ENCODE measurements around the gene GYG1.

Gene GYG1

GRCh38 chr3:149016242-149016641, 24.9 kb downstream of the GYG1 start:
- no peak for DNase-seq (ENCODE audit: low read depth)
- no peak overlapping the region for H3K4me3 ChIP-seq (ENCODE audit: low read depth, low read length)
- TF ChIP-seq CTCF (IDR thresholded peaks at IDR 0.05; ENCODE audit: control insufficient read depth, extremely low read depth, insufficient read depth), result no peak

GRCh38 chr3:149016669-149017541, 25.6 kb downstream of the GYG1 start:
- no peak for TF ChIP-seq CTCF (IDR thresholded peaks at IDR 0.05; ENCODE audit: control insufficient read depth, extremely low read depth, insufficient read depth)
- no peak for DNase-seq (ENCODE audit: low read depth)
- no peak overlapping the region for H3K4me3 ChIP-seq (ENCODE audit: low read depth, low read length)

- H3K4me3 ChIP-seq (ENCODE audit: low read depth, low read length), result no peak overlapping the region
- no peak for DNase-seq (ENCODE audit: low read depth)
- TF ChIP-seq CTCF (IDR thresholded peaks at IDR 0.05; ENCODE audit: control insufficient read depth, extremely low read depth, insufficient read depth), result no peak
Observed at GRCh38 chr3:149018247-149018646, 26.9 kb downstream of the GYG1 start.

DNA sequence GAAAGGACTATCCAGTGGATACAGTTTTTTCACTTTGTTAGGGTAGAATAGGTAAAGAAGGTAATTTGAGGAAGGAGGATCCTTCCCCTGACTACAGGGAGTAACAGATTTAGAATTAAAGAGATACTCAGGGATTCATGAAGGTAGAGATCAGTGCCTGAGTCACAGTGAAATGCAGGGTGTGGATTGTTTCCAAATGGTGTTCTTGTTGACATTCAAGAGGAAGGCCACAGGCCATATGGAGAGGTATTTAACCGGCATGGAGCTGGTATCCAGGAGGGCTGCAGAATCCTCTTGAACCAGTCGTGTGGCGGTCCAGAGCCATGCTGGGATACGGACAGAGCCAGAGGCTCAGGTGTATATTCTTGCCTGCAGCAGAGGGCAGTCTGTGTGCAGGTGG, 28.2 kb downstream of the GYG1 start:
- H3K4me3 ChIP-seq (ENCODE audit: low read depth, low read length), result no peak overlapping the region
- no peak for TF ChIP-seq CTCF (IDR thresholded peaks at IDR 0.05; ENCODE audit: control insufficient read depth, extremely low read depth, insufficient read depth)
- DNase-seq (ENCODE audit: low read depth), result no peak

GRCh38 chr3:149020196-149020838, 29.0 kb downstream of the GYG1 start:
- no peak overlapping the region for H3K4me3 ChIP-seq (ENCODE audit: low read depth, low read length)
- TF ChIP-seq CTCF (IDR thresholded peaks at IDR 0.05; ENCODE audit: control insufficient read depth, extremely low read depth, insufficient read depth), result no peak

DNA sequence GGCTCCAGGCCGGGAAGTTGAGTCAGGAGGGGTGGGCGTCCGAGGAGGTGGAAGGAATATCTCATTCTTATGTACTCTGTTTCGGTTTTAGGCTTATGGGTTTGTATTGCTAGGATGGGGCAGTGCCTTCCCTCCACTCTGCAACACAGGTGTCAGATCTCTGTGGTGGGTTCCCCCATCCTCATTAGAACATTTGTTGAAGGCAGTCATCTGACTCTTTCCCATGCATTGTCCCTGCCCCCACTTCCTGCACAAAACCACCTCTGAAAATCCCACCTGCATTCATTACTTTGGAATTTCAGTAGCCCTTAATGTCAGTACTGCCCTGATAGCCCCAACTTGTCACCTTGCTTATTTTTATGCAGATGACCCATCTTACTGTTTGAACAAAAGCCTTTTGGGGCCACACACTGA, 29.5 kb downstream of the GYG1 start:
- no peak for TF ChIP-seq CTCF (IDR thresholded peaks at IDR 0.05; ENCODE audit: control insufficient read depth, extremely low read depth, insufficient read depth)
- H3K4me3 ChIP-seq (ENCODE audit: low read depth, low read length), result no peak overlapping the region
- no peak for DNase-seq (ENCODE audit: low read depth)

More at GRCh38 chr3:149020196-149020838, 29.0 kb downstream of the GYG1 start:
- no peak for DNase-seq (ENCODE audit: low read depth)

Measured in LNCaP clone FGC (cell line).